DOHH2 (cell line): ENCODE results near the gene RPP30.

Experiments
- EZH2phosphoT487 ChIP-seq: fragments of 200-600 bp; sonication (generic); IDR thresholded peaks from 2 replicates; pipeline ENCODE4 v1.6.1; 2017; ENCODE audit warnings: borderline replicate concordance, mild to moderate bottlenecking, antibody characterized with exemption, low read length, moderate library complexity, mixed read lengths
- TF ChIP-seq, protein P1 (sequence below): fragments of 200-600 bp; sonication (generic); IDR thresholded peaks from one replicate; pipeline ENCODE4 v1.5.1; 2014; ENCODE audit warnings: antibody characterized with exemption, mild to moderate bottlenecking, low read depth, low read length; ENCODE audit not compliant: poor library complexity, severe bottlenecking

DNA sequence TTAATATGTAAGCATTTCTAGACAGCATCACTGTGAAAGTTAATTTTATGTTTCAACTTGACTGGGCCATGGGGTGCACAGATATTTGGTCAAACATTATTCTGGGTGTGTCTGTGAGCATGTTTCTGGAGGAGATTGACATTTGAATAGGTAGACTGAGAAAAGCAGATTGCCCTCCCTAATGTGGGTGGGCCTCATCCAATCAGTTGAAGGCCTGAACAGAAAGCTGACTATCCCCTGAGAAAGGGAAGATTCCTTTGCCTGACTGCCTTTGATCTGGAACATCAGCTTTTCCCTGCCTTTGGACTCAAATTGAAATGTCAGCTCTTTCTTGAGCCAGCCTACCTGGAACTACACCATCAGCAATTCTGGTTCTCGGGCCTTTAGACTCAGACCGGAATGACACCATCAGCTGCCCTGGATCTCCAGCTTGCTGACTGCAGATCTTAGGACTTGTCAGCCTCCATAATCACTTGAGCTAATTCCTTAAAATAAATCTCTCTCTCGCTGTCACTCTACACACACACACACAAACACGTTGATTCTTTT, 5.7 kb upstream of the RPP30 start:
- TF ChIP-seq, protein P1, sequence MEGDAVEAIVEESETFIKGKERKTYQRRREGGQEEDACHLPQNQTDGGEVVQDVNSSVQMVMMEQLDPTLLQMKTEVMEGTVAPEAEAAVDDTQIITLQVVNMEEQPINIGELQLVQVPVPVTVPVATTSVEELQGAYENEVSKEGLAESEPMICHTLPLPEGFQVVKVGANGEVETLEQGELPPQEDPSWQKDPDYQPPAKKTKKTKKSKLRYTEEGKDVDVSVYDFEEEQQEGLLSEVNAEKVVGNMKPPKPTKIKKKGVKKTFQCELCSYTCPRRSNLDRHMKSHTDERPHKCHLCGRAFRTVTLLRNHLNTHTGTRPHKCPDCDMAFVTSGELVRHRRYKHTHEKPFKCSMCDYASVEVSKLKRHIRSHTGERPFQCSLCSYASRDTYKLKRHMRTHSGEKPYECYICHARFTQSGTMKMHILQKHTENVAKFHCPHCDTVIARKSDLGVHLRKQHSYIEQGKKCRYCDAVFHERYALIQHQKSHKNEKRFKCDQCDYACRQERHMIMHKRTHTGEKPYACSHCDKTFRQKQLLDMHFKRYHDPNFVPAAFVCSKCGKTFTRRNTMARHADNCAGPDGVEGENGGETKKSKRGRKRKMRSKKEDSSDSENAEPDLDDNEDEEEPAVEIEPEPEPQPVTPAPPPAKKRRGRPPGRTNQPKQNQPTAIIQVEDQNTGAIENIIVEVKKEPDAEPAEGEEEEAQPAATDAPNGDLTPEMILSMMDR = no peak
- no peak for TF ChIP-seq EZH2phosphoT487
